K562 (cell line): ENCODE results near the gene ASCL2. TPM values are rescaled to one million over a fixed set of nuclear protein-coding genes. Genes with fewer than 3 reads are reported as not detected.
A peak's percentile ranks its signal among the peaks of the same experiment; 100 is the strongest.

Experiments used
- ATAC-seq: fragments of 200-7000 bp; cut with Tn5 transposase; 3 replicates; pipeline ENCODE4 v1.9.1; 2020; ENCODE audit warnings: moderate library complexity
- BruUV-seq: library from RNA; stranded (reverse); fragments of 400-500 nt; replicated peaks from 2 replicates; lab custom pipeline; 2021; lab: Mats Ljungman, UMichigan
- CTCF ChIA-PET: fragments of 300-600 bp; formaldehyde crosslinking; extraction: SDS; loops from one replicate; lab custom pipeline; 2021; ENCODE audit warnings: low intra/inter-chr PET ratio; lab: Yijun Ruan, JAX
- POLR2A ChIA-PET: fragments of 300-600, 350-650 bp; sonication (Branson Sonifier 250); formaldehyde crosslinking; extraction: SDS; loops from one replicate; lab custom pipeline; 2021; ENCODE audit warnings: antibody characterized with exemption, inconsistent platforms; lab: Yijun Ruan, JAX
- DNase-seq, 4 experiments: peaks; one replicate each; pipeline versions ENCODE4 v3.0.0 to v3.0.0-alpha.2; 2011 to 2018; ENCODE audit warnings: low spot score in 3 of 4, mixed read lengths in 3 of 4; ENCODE audit errors: extremely low read depth in 1 of 4
- FAIRE-seq: peaks from 2 replicates; lab custom pipeline; 2011; peaks lifted over from hg19 to GRCh38; lab: Jason Lieb, UNC
- H2AFZ ChIP-seq: 2 replicates; pipeline ENCODE4 v1.6.0; 2011; ENCODE audit warnings: low read depth, low read length, control low read depth, inconsistent platforms
- H3K27ac ChIP-seq: fragments of 200-600 bp; 3 replicates; pipeline ENCODE4 v1.8.0; 2011; ENCODE audit warnings: low read depth, mild to moderate bottlenecking, control low read depth, inconsistent platforms, low read length, moderate library complexity, mixed read lengths; ENCODE audit errors: extremely low read depth
- H3K27me3 ChIP-seq, 2 experiments: fragments of 300-600 bp in 1 of 2; 2 replicates in 1 of 2; 3 replicates in 1 of 2; pipeline versions ENCODE4 v1.6.0 to v1.8.0; 2011; ENCODE audit warnings: inconsistent platforms in 2 of 2, low read length in 2 of 2, mild to moderate bottlenecking in 1 of 2, mixed read lengths in 1 of 2, moderate library complexity in 1 of 2; ENCODE audit not compliant: control insufficient read depth in 2 of 2, insufficient read depth in 2 of 2
- H3K36me3 ChIP-seq: fragments of 300-600 bp; 3 replicates; pipeline ENCODE4 v1.8.0; 2011; ENCODE audit warnings: mild to moderate bottlenecking, low read length, inconsistent platforms; ENCODE audit not compliant: control insufficient read depth, insufficient read depth
- H3K4me1 ChIP-seq, 2 experiments: fragments of 200-600 bp in 1 of 2; replicated peaks in 1 of 2; 2 replicates in 1 of 2; 3 replicates in 1 of 2; pipeline versions ENCODE4 v1.5.1 to v1.8.0; 2011; ENCODE audit warnings: inconsistent platforms in 2 of 2, low read length in 2 of 2, mild to moderate bottlenecking in 1 of 2, mixed read lengths in 1 of 2, moderate library complexity in 1 of 2; ENCODE audit not compliant: control insufficient read depth in 2 of 2, insufficient read depth in 2 of 2
- H3K4me2 ChIP-seq: 2 replicates; pipeline ENCODE4 v1.6.1; 2011; ENCODE audit warnings: low read length, control low read depth, inconsistent platforms, mixed read lengths; ENCODE audit not compliant: insufficient read depth
- H3K4me3 ChIP-seq: fragments of 200-600 bp; sonication (generic), shearing (Covaris generic); 2 replicates; pipeline ENCODE4 v1.5.1; 2016; ENCODE audit warnings: control low read depth, inconsistent platforms
- H3K79me2 ChIP-seq: fragments of 200-600 bp; 3 replicates; pipeline ENCODE4 v1.8.0; 2011; ENCODE audit warnings: low read length, inconsistent platforms; ENCODE audit not compliant: control insufficient read depth, insufficient read depth
- H3K9ac ChIP-seq, 2 experiments: 2 replicates each; pipeline versions ENCODE4 v1.6.0 to v1.6.1; 2011; ENCODE audit warnings: low read depth in 2 of 2, low read length in 2 of 2, control low read depth in 1 of 2, inconsistent platforms in 1 of 2, mild to moderate bottlenecking in 1 of 2, mixed read lengths in 1 of 2; ENCODE audit not compliant: insufficient read depth in 1 of 2
- H3K9me1 ChIP-seq: one replicate; pipeline ENCODE4 v1.6.0; 2011; ENCODE audit warnings: inconsistent platforms, mild to moderate bottlenecking, low read length, moderate library complexity; ENCODE audit not compliant: control insufficient read depth, insufficient read depth
- H3K9me3 ChIP-seq: replicated peaks from 2 replicates; pipeline ENCODE4 v1.5.1; 2011; ENCODE audit warnings: low read depth, low read length, inconsistent platforms; ENCODE audit not compliant: control insufficient read depth, insufficient read depth
- H4K20me1 ChIP-seq: replicated peaks from 2 replicates; pipeline ENCODE4 v1.6.1; 2011; ENCODE audit warnings: low read length, inconsistent platforms, mixed read lengths; ENCODE audit not compliant: control insufficient read depth, insufficient read depth
- ESRRB ChIP-seq: fragments of 250-450 bp; sonication (Bioruptor Pico); IDR thresholded peaks from 2 replicates; pipeline ENCODE4 v1.5.0; 2020; ENCODE audit warnings: mild to moderate bottlenecking, moderate library complexity, borderline replicate concordance
- KHSRP ChIP-seq: fragments of 450-650 bp; IDR thresholded peaks from 2 replicates; pipeline ENCODE4 v1.6.1; 2017
- MEF2D ChIP-seq: conservative IDR thresholded peaks from 2 replicates; pipeline ENCODE4 v1.6.1; 2016; ENCODE audit warnings: low read depth, missing genetic modification characterization, missing compliant biosample characterization
- RAD21 ChIP-seq, 2 experiments: fragments of 250-450 bp in 1 of 2; fragments of 450-650 bp in 1 of 2; sonication (Bioruptor Pico) in 1 of 2; formaldehyde crosslinking in 1 of 2; IDR thresholded peaks in 1 of 2; conservative IDR thresholded peaks in 1 of 2; 2 replicates each; pipeline versions ENCODE4 v1.4.0 to v1.8.0; 2020 to 2022; ENCODE audit warnings: mild to moderate bottlenecking in 2 of 2, moderate library complexity in 1 of 2
- TCF3 ChIP-seq: sonication (generic); formaldehyde crosslinking; IDR thresholded peaks from 2 replicates; pipeline ENCODE4 v1.4.0; 2020; ENCODE audit warnings: mild to moderate bottlenecking, missing genetic modification reagents
- TCF7L2 ChIP-seq: fragments of 150-350 bp; IDR thresholded peaks from 2 replicates; pipeline ENCODE4 v1.6.1; 2016; ENCODE audit warnings: low read depth, mild to moderate bottlenecking, low read length, moderate library complexity
- ZNF197 ChIP-seq: fragments of 200-800 bp; sonication (Bioruptor generic); IDR thresholded peaks from 2 replicates; pipeline ENCODE4 v1.6.1; 2016; ENCODE audit warnings: low read depth, missing genetic modification characterization, missing compliant biosample characterization
- ZNF24 ChIP-seq: fragments of 450-650 bp; IDR thresholded peaks from 2 replicates; pipeline ENCODE4 v1.6.1; 2016
- WGBS: fragments of 100-300 bp; shearing (Covaris generic); methylation state at CpG from one replicate; pipeline ENCODE4 v1.1.6; 2016; ENCODE audit warnings: low coverage, mixed read lengths; ENCODE audit not compliant: insufficient coverage; ENCODE audit errors: missing lambda C conversion rate; 5-methylcytosine and 5-hydroxymethylcytosine counted together
- in situ Hi-C: fragments of 300-500 bp; cut with MboI; formaldehyde crosslinking; loops from 4 replicates; pipeline ENCODE4 v1.15.0; 2018; ENCODE audit warnings: inconsistent platforms, mixed read lengths
- intact Hi-C: fragments of 100-400 bp; cut with micrococcal nuclease; formaldehyde crosslinking; loops from 2 replicates; pipeline ENCODE4 v1.14.2; 2022
- polyA plus RNA-seq, 8 experiments: library from polyadenylated mRNA; depleted of rRNA in 4 of 8; stranded (reverse) in 5 of 8; unstranded in 3 of 8; fragments of >200 nt; fragmentation: Nextera tagmentation in 2 of 8; fragmentation: Illumina TruSeq in 1 of 8; extraction: Ambion mirVana in 2 of 8; extraction: Trizol in 1 of 8; gene quantifications; 2 replicates each; pipeline versions ENCODE4 v1.2.1 to v1.2.3, GENCODE V29; 2011 to 2014; ENCODE audit warnings: inconsistent platforms in 1 of 8, missing spikeins in 1 of 8
- total RNA-seq, 7 experiments: library from RNA; depleted of rRNA in 6 of 7; stranded (reverse); fragments of >200 nt in 6 of 7; fragmentation: Illumina TruSeq in 2 of 7; extraction: Trizol in 2 of 7; gene quantifications; 2 replicates each; pipeline versions ENCODE4 v1.2.1 to v1.2.3, GENCODE V29; 2011 to 2021; ENCODE audit warnings: low replicate concordance in 1 of 7
- TF ChIP-seq, protein P1 (sequence below), 2 experiments: fragments of 250-450 bp in 1 of 2; fragments of 450-650 bp in 1 of 2; sonication (Bioruptor Pico) in 1 of 2; IDR thresholded peaks; 2 replicates each; pipeline versions ENCODE4 v1.6.1 to v1.8.0; 2016 to 2021; ENCODE audit warnings: mild to moderate bottlenecking in 2 of 2, moderate library complexity in 2 of 2, missing compliant biosample characterization in 1 of 2, missing genetic modification characterization in 1 of 2
- TF ChIP-seq, protein P2 (sequence below), 3 experiments: IDR thresholded peaks in 2 of 3; conservative IDR thresholded peaks in 1 of 3; 2 replicates each; pipeline ENCODE4 v1.5.1; 2011 to 2012; ENCODE audit warnings: low read length in 3 of 3, mild to moderate bottlenecking in 3 of 3, control low read depth in 2 of 3, improper control_type of control experiment in 1 of 3, inconsistent platforms in 1 of 3, low read depth in 1 of 3, mixed read lengths in 1 of 3, moderate library complexity in 1 of 3; ENCODE audit not compliant: insufficient read depth in 2 of 3
- TF ChIP-seq, protein P3 (sequence below), 2 experiments: fragments of 450-650 bp in 1 of 2; sonication (generic) in 1 of 2; formaldehyde crosslinking in 1 of 2; IDR thresholded peaks in 1 of 2; conservative IDR thresholded peaks in 1 of 2; 2 replicates each; pipeline versions ENCODE4 v1.6.1 to v1.8.1; 2016 to 2023; ENCODE audit warnings: mild to moderate bottlenecking in 2 of 2, moderate library complexity in 2 of 2, inconsistent platforms in 1 of 2, missing genetic modification reagents in 1 of 2
- TF ChIP-seq, protein P4 (sequence below): fragments of 200-800 bp; sonication (Bioruptor generic); IDR thresholded peaks from 2 replicates; pipeline ENCODE4 v1.6.1; 2017; ENCODE audit warnings: missing genetic modification characterization, missing compliant biosample characterization
- TF ChIP-seq, protein P5 (sequence below): fragments of 200-800 bp; sonication (Bioruptor generic); IDR thresholded peaks from 2 replicates; pipeline ENCODE4 v1.6.1; 2017; ENCODE audit warnings: missing genetic modification characterization, missing compliant biosample characterization

ASCL2 gene
- total and polyA plus RNA-seq, 9 of the 15 experiments (the other 6 are each of a cell fraction or from before 2014, with no cell fraction given), result 0.11 to 1.4 (median 0.36) TPM; not detected in 2

- peak; percentile 91 for FAIRE-seq
- ChIA-PET POLR2A (interaction anchor here (0.6 to 3.4 kb wide), 9 partner anchors 11 to 116 kb away, joined by 3 to 24 read pairs (median 4); partner anchors contain the start of gene TSSC4), CTCF (interaction anchor here (1.4 to 5.1 kb wide), 2 partner anchors 93 to 115 kb away, joined by 6 to 85 read pairs; no protein-coding TSS in a partner anchor)
- Histone ChIP-seq H3K27ac (peak overlapping the region; percentile 47; the same call in 2 of the 3 replicates), H2AFZ (peak overlapping the region; percentile 77), H3K9me3 (no peaks in the 10 kb centered on the region), H3K27me3 (no peaks in the 10 kb centered on the region; a peak in 1 of 5 replicates), H4K20me1 (no peaks in the 10 kb centered on the region), H3K9ac (peak overlapping the region; percentile 69 to 80), H3K4me1 (peaks cover 60 to 92% of the 10 kb centered on the region in 2 experiments), H3K4me3 (peak overlapping the region; percentile 5; the same call in 1 of the 2 replicates), H3K79me2 (peaks cover 21% of the 10 kb centered on the region; the same call in 2 of the 3 replicates), H3K4me2 (peak overlapping the region; percentile 67), H3K9me1 (no peaks in the 10 kb centered on the region), H3K36me3 (no peaks in the 10 kb centered on the region)
- intact Hi-C loops (loop anchor here (1.0 to 10.0 kb wide), 4 partner anchors 97 to 590 kb away; partner anchors contain the start of gene TSSC4), in situ Hi-C loops (no loop called here)
- WGBS, result 22% methylated on average over 10 of the region's 10 CpGs
- BruUV-seq, result no TSS peak
- ATAC-seq, result peak; percentile 81
- DNase-seq, result peak; percentile 66 to 88 (median 70)
- TF ChIP-seq TCF7L2, result no peak
- no peak for TF ChIP-seq ZNF197 (CRISPR knock-in tag)
- TF ChIP-seq MEF2D, result no peak
- TF ChIP-seq, protein P1, sequence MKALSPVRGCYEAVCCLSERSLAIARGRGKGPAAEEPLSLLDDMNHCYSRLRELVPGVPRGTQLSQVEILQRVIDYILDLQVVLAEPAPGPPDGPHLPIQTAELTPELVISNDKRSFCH (CRISPR knock-in tag; IDR thresholded peaks at IDR 0.05), result no peak
- TF ChIP-seq, protein P1 (tag; IDR thresholded peaks at IDR 0.05), result no peak
- no peak for TF ChIP-seq ESRRB
- no peak for TF ChIP-seq TCF3 (CRISPR knock-in tag)
- TF ChIP-seq, protein P2, sequence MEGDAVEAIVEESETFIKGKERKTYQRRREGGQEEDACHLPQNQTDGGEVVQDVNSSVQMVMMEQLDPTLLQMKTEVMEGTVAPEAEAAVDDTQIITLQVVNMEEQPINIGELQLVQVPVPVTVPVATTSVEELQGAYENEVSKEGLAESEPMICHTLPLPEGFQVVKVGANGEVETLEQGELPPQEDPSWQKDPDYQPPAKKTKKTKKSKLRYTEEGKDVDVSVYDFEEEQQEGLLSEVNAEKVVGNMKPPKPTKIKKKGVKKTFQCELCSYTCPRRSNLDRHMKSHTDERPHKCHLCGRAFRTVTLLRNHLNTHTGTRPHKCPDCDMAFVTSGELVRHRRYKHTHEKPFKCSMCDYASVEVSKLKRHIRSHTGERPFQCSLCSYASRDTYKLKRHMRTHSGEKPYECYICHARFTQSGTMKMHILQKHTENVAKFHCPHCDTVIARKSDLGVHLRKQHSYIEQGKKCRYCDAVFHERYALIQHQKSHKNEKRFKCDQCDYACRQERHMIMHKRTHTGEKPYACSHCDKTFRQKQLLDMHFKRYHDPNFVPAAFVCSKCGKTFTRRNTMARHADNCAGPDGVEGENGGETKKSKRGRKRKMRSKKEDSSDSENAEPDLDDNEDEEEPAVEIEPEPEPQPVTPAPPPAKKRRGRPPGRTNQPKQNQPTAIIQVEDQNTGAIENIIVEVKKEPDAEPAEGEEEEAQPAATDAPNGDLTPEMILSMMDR (IDR thresholded peaks at IDR 0.05 in 2 of 3, conservative IDR thresholded peaks at IDR 0.05 in 1 of 3; ENCODE audit: insufficient read depth in 2 of 3, low read depth in 1 of 3, low read length in 3 of 3), result peak; percentile 89 to 91 (median 91)
- peak; percentile 56 to 85 for TF ChIP-seq RAD21 (CRISPR knock-in tag; conservative IDR thresholded peaks at IDR 0.05 in 1 of 2, IDR thresholded peaks at IDR 0.05 in 1 of 2)
- TF ChIP-seq, protein P3, sequence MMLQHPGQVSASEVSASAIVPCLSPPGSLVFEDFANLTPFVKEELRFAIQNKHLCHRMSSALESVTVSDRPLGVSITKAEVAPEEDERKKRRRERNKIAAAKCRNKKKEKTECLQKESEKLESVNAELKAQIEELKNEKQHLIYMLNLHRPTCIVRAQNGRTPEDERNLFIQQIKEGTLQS (IDR thresholded peaks at IDR 0.05), result no peak
- TF ChIP-seq, protein P3 (CRISPR knock-in tag; conservative IDR thresholded peaks at IDR 0.05), result no peak
- TF ChIP-seq, protein P4, sequence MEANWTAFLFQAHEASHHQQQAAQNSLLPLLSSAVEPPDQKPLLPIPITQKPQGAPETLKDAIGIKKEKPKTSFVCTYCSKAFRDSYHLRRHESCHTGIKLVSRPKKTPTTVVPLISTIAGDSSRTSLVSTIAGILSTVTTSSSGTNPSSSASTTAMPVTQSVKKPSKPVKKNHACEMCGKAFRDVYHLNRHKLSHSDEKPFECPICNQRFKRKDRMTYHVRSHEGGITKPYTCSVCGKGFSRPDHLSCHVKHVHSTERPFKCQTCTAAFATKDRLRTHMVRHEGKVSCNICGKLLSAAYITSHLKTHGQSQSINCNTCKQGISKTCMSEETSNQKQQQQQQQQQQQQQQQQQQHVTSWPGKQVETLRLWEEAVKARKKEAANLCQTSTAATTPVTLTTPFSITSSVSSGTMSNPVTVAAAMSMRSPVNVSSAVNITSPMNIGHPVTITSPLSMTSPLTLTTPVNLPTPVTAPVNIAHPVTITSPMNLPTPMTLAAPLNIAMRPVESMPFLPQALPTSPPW (CRISPR knock-in tag), result peak; percentile 37
- TF ChIP-seq KHSRP, result no peak
- no peak for TF ChIP-seq ZNF24
- TF ChIP-seq, protein P5, sequence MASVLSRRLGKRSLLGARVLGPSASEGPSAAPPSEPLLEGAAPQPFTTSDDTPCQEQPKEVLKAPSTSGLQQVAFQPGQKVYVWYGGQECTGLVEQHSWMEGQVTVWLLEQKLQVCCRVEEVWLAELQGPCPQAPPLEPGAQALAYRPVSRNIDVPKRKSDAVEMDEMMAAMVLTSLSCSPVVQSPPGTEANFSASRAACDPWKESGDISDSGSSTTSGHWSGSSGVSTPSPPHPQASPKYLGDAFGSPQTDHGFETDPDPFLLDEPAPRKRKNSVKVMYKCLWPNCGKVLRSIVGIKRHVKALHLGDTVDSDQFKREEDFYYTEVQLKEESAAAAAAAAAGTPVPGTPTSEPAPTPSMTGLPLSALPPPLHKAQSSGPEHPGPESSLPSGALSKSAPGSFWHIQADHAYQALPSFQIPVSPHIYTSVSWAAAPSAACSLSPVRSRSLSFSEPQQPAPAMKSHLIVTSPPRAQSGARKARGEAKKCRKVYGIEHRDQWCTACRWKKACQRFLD (CRISPR knock-in tag), result no peak
Measured at GRCh38 chr11:2305140-2305778, 34.9 kb upstream of the ASCL2 start.
